Mesothelial cell of epicardium (in vitro differentiated cells): Measurements from ENCODE around the gene DEFB123. TPM values are rescaled to one million over a fixed set of nuclear protein-coding genes. Genes with fewer than 3 reads are reported as not detected.

Source experiments
- DNase-seq, 2 experiments: peaks; one replicate each; pipeline ENCODE4 v3.0.0; 2021; ENCODE audit warnings: low spot score in 2 of 2; ENCODE audit not compliant: unreplicated experiment in 2 of 2
- H3K27ac Mint-ChIP-seq: 2 replicates; pipeline ENCODE4 v1.8.0; 2021; ENCODE audit warnings: mixed read lengths
- H3K27me3 Mint-ChIP-seq: 2 replicates; pipeline ENCODE4 v1.8.0; 2021; ENCODE audit warnings: low read depth, mixed read lengths
- H3K36me3 Mint-ChIP-seq: 2 replicates; pipeline ENCODE4 v1.8.0; 2021; ENCODE audit warnings: mixed read lengths
- H3K4me1 Mint-ChIP-seq: 2 replicates; pipeline ENCODE4 v1.8.0; 2021; ENCODE audit warnings: mixed read lengths
- H3K4me3 Mint-ChIP-seq: 2 replicates; pipeline ENCODE4 v1.8.0; 2021; ENCODE audit warnings: mild to moderate bottlenecking, moderate library complexity, mixed read lengths
- H3K9me3 Mint-ChIP-seq: 2 replicates; pipeline ENCODE4 v1.8.0; 2021; ENCODE audit warnings: mixed read lengths
- total RNA-seq: library from RNA; stranded (reverse); gene quantifications from 3 replicates; pipeline ENCODE4 v1.2.1, GENCODE V29; 2021
- TF ChIP-seq, protein P1 (sequence below): fragments of 200-600 bp; sonication (generic); IDR thresholded peaks from one replicate; pipeline ENCODE4 v1.5.0; 2021; ENCODE audit warnings: antibody characterized with exemption; ENCODE audit not compliant: unreplicated experiment

DEFB123 gene
- total RNA-seq, 1 donor from 2014 or later = not detected

GRCh38 chr20:31489152-31489551 lies 48.7 kb downstream of the DEFB123 start:
- no peak for DNase-seq
- TF ChIP-seq, protein P1, sequence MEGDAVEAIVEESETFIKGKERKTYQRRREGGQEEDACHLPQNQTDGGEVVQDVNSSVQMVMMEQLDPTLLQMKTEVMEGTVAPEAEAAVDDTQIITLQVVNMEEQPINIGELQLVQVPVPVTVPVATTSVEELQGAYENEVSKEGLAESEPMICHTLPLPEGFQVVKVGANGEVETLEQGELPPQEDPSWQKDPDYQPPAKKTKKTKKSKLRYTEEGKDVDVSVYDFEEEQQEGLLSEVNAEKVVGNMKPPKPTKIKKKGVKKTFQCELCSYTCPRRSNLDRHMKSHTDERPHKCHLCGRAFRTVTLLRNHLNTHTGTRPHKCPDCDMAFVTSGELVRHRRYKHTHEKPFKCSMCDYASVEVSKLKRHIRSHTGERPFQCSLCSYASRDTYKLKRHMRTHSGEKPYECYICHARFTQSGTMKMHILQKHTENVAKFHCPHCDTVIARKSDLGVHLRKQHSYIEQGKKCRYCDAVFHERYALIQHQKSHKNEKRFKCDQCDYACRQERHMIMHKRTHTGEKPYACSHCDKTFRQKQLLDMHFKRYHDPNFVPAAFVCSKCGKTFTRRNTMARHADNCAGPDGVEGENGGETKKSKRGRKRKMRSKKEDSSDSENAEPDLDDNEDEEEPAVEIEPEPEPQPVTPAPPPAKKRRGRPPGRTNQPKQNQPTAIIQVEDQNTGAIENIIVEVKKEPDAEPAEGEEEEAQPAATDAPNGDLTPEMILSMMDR = no peak
- Mint-ChIP-seq H3K9me3 (peaks cover 29% of the 10 kb centered on the region), H3K27me3 (no peaks in the 10 kb centered on the region), H3K36me3 (peaks cover 4% of the 10 kb centered on the region), H3K4me1 (no peaks in the 10 kb centered on the region), H3K27ac (no peak overlapping the region), H3K4me3 (no peak overlapping the region)

GRCh38 chr20:31490752-31491151 lies 50.3 kb downstream of the DEFB123 start:
- TF ChIP-seq, protein P1 = no peak
- no peak overlapping the region for H3K27ac Mint-ChIP-seq
- H3K27me3 Mint-ChIP-seq = no peaks in the 10 kb centered on the region
- H3K9me3 Mint-ChIP-seq = peaks cover 31% of the 10 kb centered on the region
- DNase-seq = no peak
- H3K36me3 Mint-ChIP-seq = no peaks in the 10 kb centered on the region
- H3K4me1 Mint-ChIP-seq = no peaks in the 10 kb centered on the region
- H3K4me3 Mint-ChIP-seq = no peak overlapping the region

DNA sequence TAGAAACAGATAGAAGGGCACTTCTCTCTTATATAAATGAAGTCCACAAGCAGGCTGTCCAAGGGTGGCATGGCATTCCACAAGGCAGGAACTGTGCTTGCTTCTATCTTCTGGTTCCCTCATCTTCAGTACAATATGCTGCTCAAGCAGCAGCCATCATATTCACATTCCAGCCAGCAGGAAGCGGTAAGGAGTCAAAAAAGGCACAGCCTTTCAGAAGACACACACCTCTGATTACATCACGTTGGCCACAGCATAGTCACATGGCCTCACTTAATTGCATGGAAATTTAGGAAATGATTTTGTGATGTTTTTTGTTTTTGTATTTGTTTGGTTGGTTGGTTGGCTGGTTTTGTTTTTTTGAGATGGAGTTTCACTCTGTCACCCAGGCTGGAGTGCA lies 53.7 kb downstream of the DEFB123 start:
- H3K27ac Mint-ChIP-seq = no peak overlapping the region
- H3K4me1 Mint-ChIP-seq = no peaks in the 10 kb centered on the region
- H3K9me3 Mint-ChIP-seq = peaks cover 28% of the 10 kb centered on the region
- H3K4me3 Mint-ChIP-seq = no peak overlapping the region
- TF ChIP-seq, protein P1 = no peak
- no peaks in the 10 kb centered on the region for H3K36me3 Mint-ChIP-seq
- no peaks in the 10 kb centered on the region for H3K27me3 Mint-ChIP-seq
- no peak for DNase-seq

GRCh38 chr20:31496761-31497295 lies 56.4 kb downstream of the DEFB123 start:
- DNase-seq = no peak
- Mint-ChIP-seq H3K27ac (no peak overlapping the region), H3K4me1 (no peaks in the 10 kb centered on the region), H3K27me3 (no peaks in the 10 kb centered on the region), H3K36me3 (no peaks in the 10 kb centered on the region), H3K4me3 (no peak overlapping the region), H3K9me3 (peaks cover 24% of the 10 kb centered on the region)
- TF ChIP-seq, protein P1 = no peak

- no peak overlapping the region for H3K4me3 Mint-ChIP-seq
- H3K36me3 Mint-ChIP-seq = no peaks in the 10 kb centered on the region
- H3K27ac Mint-ChIP-seq = no peak overlapping the region
- no peak for DNase-seq
- H3K9me3 Mint-ChIP-seq = peaks cover 24% of the 10 kb centered on the region
- TF ChIP-seq, protein P1 = no peak
- no peaks in the 10 kb centered on the region for H3K4me1 Mint-ChIP-seq
- peaks cover 6% of the 10 kb centered on the region for H3K27me3 Mint-ChIP-seq
These were observed 57.6 kb downstream of the DEFB123 start for GRCh38 chr20:31497838-31498540.

Other genes starting within 250 kb of the DEFB123 start
- not detected in 3 replicates for gene DEFB115, start 183.0 kb upstream of the DEFB123 start, total RNA-seq
- not detected in 3 replicates for gene DEFB116, start 132.0 kb upstream of the DEFB123 start, total RNA-seq
- not detected in 3 replicates for gene DEFB118, start 72.0 kb upstream of the DEFB123 start, total RNA-seq
- not detected in 3 replicates for gene DEFB119, start 50.0 kb upstream of the DEFB123 start, total RNA-seq
- gene DEFB121, start 34.4 kb upstream of the DEFB123 start, total RNA-seq = not detected in 3 replicates
- gene DEFB124, start 34.5 kb downstream of the DEFB123 start, total RNA-seq = not detected in 3 replicates
- not detected in 3 replicates for gene REM1, start 34.7 kb downstream of the DEFB123 start, total RNA-seq
- 140 to 143 TPM (median 140 TPM) in 3 replicates for gene HM13, start 73.8 kb downstream of the DEFB123 start, total RNA-seq
- 374 to 378 TPM (median 377 TPM) in 3 replicates for gene ID1, start 164.7 kb downstream of the DEFB123 start, total RNA-seq
- gene COX4I2, start 197.3 kb downstream of the DEFB123 start, total RNA-seq = 0.34 TPM in 1 of 3 replicates, not detected in the others